K562 (cell line): ENCODE results near the gene ACSL6. TPM values are rescaled to one million over a fixed set of nuclear protein-coding genes. Genes with fewer than 3 reads are reported as not detected.

Source experiments
- ATAC-seq: fragments of 200-7000 bp; cut with Tn5 transposase; 3 replicates; pipeline ENCODE4 v1.9.1; 2020; ENCODE audit warnings: moderate library complexity
- BruUV-seq: library from RNA; stranded (reverse); fragments of 400-500 nt; replicated peaks from 2 replicates; lab custom pipeline; 2021; lab: Mats Ljungman, UMichigan
- CTCF ChIA-PET: fragments of 300-600 bp; formaldehyde crosslinking; extraction: SDS; loops from one replicate; lab custom pipeline; 2021; ENCODE audit warnings: low intra/inter-chr PET ratio; lab: Yijun Ruan, JAX
- POLR2A ChIA-PET: fragments of 300-600, 350-650 bp; sonication (Branson Sonifier 250); formaldehyde crosslinking; extraction: SDS; loops from one replicate; lab custom pipeline; 2021; ENCODE audit warnings: antibody characterized with exemption, inconsistent platforms; lab: Yijun Ruan, JAX
- DNase-seq, 4 experiments: peaks; one replicate each; pipeline versions ENCODE4 v3.0.0 to v3.0.0-alpha.2; 2011 to 2018; ENCODE audit warnings: low spot score in 3 of 4, mixed read lengths in 3 of 4; ENCODE audit errors: extremely low read depth in 1 of 4
- FAIRE-seq: peaks from 2 replicates; lab custom pipeline; 2011; peaks lifted over from hg19 to GRCh38; lab: Jason Lieb, UNC
- H2AFZ ChIP-seq: 2 replicates; pipeline ENCODE4 v1.6.0; 2011; ENCODE audit warnings: low read depth, low read length, control low read depth, inconsistent platforms
- H3K27ac ChIP-seq: fragments of 200-600 bp; 3 replicates; pipeline ENCODE4 v1.8.0; 2011; ENCODE audit warnings: low read depth, mild to moderate bottlenecking, control low read depth, inconsistent platforms, low read length, moderate library complexity, mixed read lengths; ENCODE audit errors: extremely low read depth
- H3K27me3 ChIP-seq, 2 experiments: fragments of 300-600 bp in 1 of 2; 2 replicates in 1 of 2; 3 replicates in 1 of 2; pipeline versions ENCODE4 v1.6.0 to v1.8.0; 2011; ENCODE audit warnings: inconsistent platforms in 2 of 2, low read length in 2 of 2, mild to moderate bottlenecking in 1 of 2, mixed read lengths in 1 of 2, moderate library complexity in 1 of 2; ENCODE audit not compliant: control insufficient read depth in 2 of 2, insufficient read depth in 2 of 2
- H3K36me3 ChIP-seq: fragments of 300-600 bp; 3 replicates; pipeline ENCODE4 v1.8.0; 2011; ENCODE audit warnings: mild to moderate bottlenecking, low read length, inconsistent platforms; ENCODE audit not compliant: control insufficient read depth, insufficient read depth
- H3K4me1 ChIP-seq, 2 experiments: fragments of 200-600 bp in 1 of 2; replicated peaks in 1 of 2; 2 replicates in 1 of 2; 3 replicates in 1 of 2; pipeline versions ENCODE4 v1.5.1 to v1.8.0; 2011; ENCODE audit warnings: inconsistent platforms in 2 of 2, low read length in 2 of 2, mild to moderate bottlenecking in 1 of 2, mixed read lengths in 1 of 2, moderate library complexity in 1 of 2; ENCODE audit not compliant: control insufficient read depth in 2 of 2, insufficient read depth in 2 of 2
- H3K4me2 ChIP-seq: 2 replicates; pipeline ENCODE4 v1.6.1; 2011; ENCODE audit warnings: low read length, control low read depth, inconsistent platforms, mixed read lengths; ENCODE audit not compliant: insufficient read depth
- H3K4me3 ChIP-seq: fragments of 200-600 bp; sonication (generic), shearing (Covaris generic); 2 replicates; pipeline ENCODE4 v1.5.1; 2016; ENCODE audit warnings: control low read depth, inconsistent platforms
- H3K79me2 ChIP-seq: fragments of 200-600 bp; 3 replicates; pipeline ENCODE4 v1.8.0; 2011; ENCODE audit warnings: low read length, inconsistent platforms; ENCODE audit not compliant: control insufficient read depth, insufficient read depth
- H3K9ac ChIP-seq, 2 experiments: 2 replicates each; pipeline versions ENCODE4 v1.6.0 to v1.6.1; 2011; ENCODE audit warnings: low read depth in 2 of 2, low read length in 2 of 2, control low read depth in 1 of 2, inconsistent platforms in 1 of 2, mild to moderate bottlenecking in 1 of 2, mixed read lengths in 1 of 2; ENCODE audit not compliant: insufficient read depth in 1 of 2
- H3K9me1 ChIP-seq: one replicate; pipeline ENCODE4 v1.6.0; 2011; ENCODE audit warnings: inconsistent platforms, mild to moderate bottlenecking, low read length, moderate library complexity; ENCODE audit not compliant: control insufficient read depth, insufficient read depth
- H3K9me3 ChIP-seq: replicated peaks from 2 replicates; pipeline ENCODE4 v1.5.1; 2011; ENCODE audit warnings: low read depth, low read length, inconsistent platforms; ENCODE audit not compliant: control insufficient read depth, insufficient read depth
- H4K20me1 ChIP-seq: replicated peaks from 2 replicates; pipeline ENCODE4 v1.6.1; 2011; ENCODE audit warnings: low read length, inconsistent platforms, mixed read lengths; ENCODE audit not compliant: control insufficient read depth, insufficient read depth
- RAD21 ChIP-seq, 2 experiments: fragments of 250-450 bp in 1 of 2; fragments of 450-650 bp in 1 of 2; sonication (Bioruptor Pico) in 1 of 2; formaldehyde crosslinking in 1 of 2; IDR thresholded peaks in 1 of 2; conservative IDR thresholded peaks in 1 of 2; 2 replicates each; pipeline versions ENCODE4 v1.4.0 to v1.8.0; 2020 to 2022; ENCODE audit warnings: mild to moderate bottlenecking in 2 of 2, moderate library complexity in 1 of 2
- RBM39 ChIP-seq: fragments of 200-400 bp; formaldehyde crosslinking; optimal IDR thresholded peaks from 2 replicates; pipeline ENCODE3; 2018; ENCODE audit warnings: low read depth, low read length
- YY1 ChIP-seq, 3 experiments: IDR thresholded peaks; 2 replicates each; pipeline ENCODE4 v1.6.1; 2011; ENCODE audit warnings: low read length in 2 of 3, mild to moderate bottlenecking in 2 of 3, moderate library complexity in 2 of 3, borderline replicate concordance in 1 of 3, control low read depth in 1 of 3, low read depth in 1 of 3; ENCODE audit not compliant: insufficient read depth in 3 of 3, insufficient replicate concordance in 2 of 3, control insufficient read depth in 1 of 3, insufficient read length in 1 of 3; ENCODE audit errors: extremely low read depth in 1 of 3
- whole genome bisulfite sequencing: fragments of 100-300 bp; shearing (Covaris generic); methylation state at CpG from one replicate; pipeline ENCODE4 v1.1.6; 2016; ENCODE audit warnings: low coverage, mixed read lengths; ENCODE audit not compliant: insufficient coverage; ENCODE audit errors: missing lambda C conversion rate; 5-methylcytosine and 5-hydroxymethylcytosine counted together
- in situ Hi-C: fragments of 300-500 bp; cut with MboI; formaldehyde crosslinking; loops from 4 replicates; pipeline ENCODE4 v1.15.0; 2018; ENCODE audit warnings: inconsistent platforms, mixed read lengths
- intact Hi-C: fragments of 100-400 bp; cut with micrococcal nuclease; formaldehyde crosslinking; loops from 2 replicates; pipeline ENCODE4 v1.14.2; 2022
- polyA plus RNA-seq, 8 experiments: library from polyadenylated mRNA; depleted of rRNA in 4 of 8; stranded (reverse) in 5 of 8; unstranded in 3 of 8; fragments of >200 nt; fragmentation: Nextera tagmentation in 2 of 8; fragmentation: Illumina TruSeq in 1 of 8; extraction: Ambion mirVana in 2 of 8; extraction: Trizol in 1 of 8; gene quantifications; 2 replicates each; pipeline versions ENCODE4 v1.2.1 to v1.2.3, GENCODE V29; 2011 to 2014; ENCODE audit warnings: inconsistent platforms in 1 of 8, missing spikeins in 1 of 8
- total RNA-seq, 7 experiments: library from RNA; depleted of rRNA in 6 of 7; stranded (reverse); fragments of >200 nt in 6 of 7; fragmentation: Illumina TruSeq in 2 of 7; extraction: Trizol in 2 of 7; gene quantifications; 2 replicates each; pipeline versions ENCODE4 v1.2.1 to v1.2.3, GENCODE V29; 2011 to 2021; ENCODE audit warnings: low replicate concordance in 1 of 7
- TF ChIP-seq, protein P1 (sequence below), 3 experiments: IDR thresholded peaks in 2 of 3; conservative IDR thresholded peaks in 1 of 3; 2 replicates each; pipeline ENCODE4 v1.5.1; 2011 to 2012; ENCODE audit warnings: low read length in 3 of 3, mild to moderate bottlenecking in 3 of 3, control low read depth in 2 of 3, improper control_type of control experiment in 1 of 3, inconsistent platforms in 1 of 3, low read depth in 1 of 3, mixed read lengths in 1 of 3, moderate library complexity in 1 of 3; ENCODE audit not compliant: insufficient read depth in 2 of 3

The ACSL6 gene
- total and polyA plus RNA-seq, 9 of the 15 experiments (the other 6 are each of a cell fraction or from before 2014, with no cell fraction given) = 0.50 to 1.5 (median 0.69) TPM

GRCh38 chr5:132003170-132003744 lies 8.2 kb downstream of the ACSL6 start:
- peak; percentile 70 for FAIRE-seq
- no peak overlapping the region for H3K4me2 ChIP-seq
- ATAC-seq = peak; percentile 27; the same call in 2 of the 3 replicates
- no peaks in the 10 kb centered on the region for H3K36me3 ChIP-seq
- intact Hi-C loops (loop anchor here (10.0 kb wide), 1 partner anchor 328 kb away; no protein-coding TSS in a partner anchor), in situ Hi-C loops (loop anchor here (5.0 to 25.0 kb wide), 2 partner anchors 191 to 566 kb away; no protein-coding TSS in a partner anchor)
- no peaks in the 10 kb centered on the region for H3K9me1 ChIP-seq
- WGBS = 59% methylated on average over 12 of the region's 12 CpGs
- ChIA-PET CTCF (no interaction called here), POLR2A (interaction anchor here (0.8 to 1.6 kb wide), 2 partner anchors 9 to 368 kb away, joined by 3 to 5 read pairs; partner anchors contain the start of gene RAPGEF6)
- no peak overlapping the region for H3K27ac ChIP-seq
- no peak overlapping the region for H3K4me3 ChIP-seq
- peaks cover 11 to 15% of the 10 kb centered on the region in 2 experiments; a peak in 4 of 5 replicates for H3K4me1 ChIP-seq
- BruUV-seq = no TSS peak
- H3K27me3 ChIP-seq = no peaks in the 10 kb centered on the region
- TF ChIP-seq, protein P1, sequence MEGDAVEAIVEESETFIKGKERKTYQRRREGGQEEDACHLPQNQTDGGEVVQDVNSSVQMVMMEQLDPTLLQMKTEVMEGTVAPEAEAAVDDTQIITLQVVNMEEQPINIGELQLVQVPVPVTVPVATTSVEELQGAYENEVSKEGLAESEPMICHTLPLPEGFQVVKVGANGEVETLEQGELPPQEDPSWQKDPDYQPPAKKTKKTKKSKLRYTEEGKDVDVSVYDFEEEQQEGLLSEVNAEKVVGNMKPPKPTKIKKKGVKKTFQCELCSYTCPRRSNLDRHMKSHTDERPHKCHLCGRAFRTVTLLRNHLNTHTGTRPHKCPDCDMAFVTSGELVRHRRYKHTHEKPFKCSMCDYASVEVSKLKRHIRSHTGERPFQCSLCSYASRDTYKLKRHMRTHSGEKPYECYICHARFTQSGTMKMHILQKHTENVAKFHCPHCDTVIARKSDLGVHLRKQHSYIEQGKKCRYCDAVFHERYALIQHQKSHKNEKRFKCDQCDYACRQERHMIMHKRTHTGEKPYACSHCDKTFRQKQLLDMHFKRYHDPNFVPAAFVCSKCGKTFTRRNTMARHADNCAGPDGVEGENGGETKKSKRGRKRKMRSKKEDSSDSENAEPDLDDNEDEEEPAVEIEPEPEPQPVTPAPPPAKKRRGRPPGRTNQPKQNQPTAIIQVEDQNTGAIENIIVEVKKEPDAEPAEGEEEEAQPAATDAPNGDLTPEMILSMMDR (IDR thresholded peaks at IDR 0.05 in 2 of 3, conservative IDR thresholded peaks at IDR 0.05 in 1 of 3; ENCODE audit: insufficient read depth in 2 of 3, low read depth in 1 of 3, low read length in 3 of 3) = peak; percentile 19 to 28 (median 25); a peak in 2 of 6 replicates
- no peak for TF ChIP-seq YY1 (IDR thresholded peaks at IDR 0.05; ENCODE audit: borderline replicate concordance in 1 of 3, control insufficient read depth in 1 of 3, extremely low read depth in 1 of 3, insufficient read depth in 3 of 3, insufficient read length in 1 of 3, insufficient replicate concordance in 2 of 3, low read depth in 1 of 3, low read length in 2 of 3)
- no peak for TF ChIP-seq RBM39
- peak in 1 of 2 experiments; percentile 32; a peak in 1 of 4 replicates for TF ChIP-seq RAD21 (CRISPR knock-in tag; conservative IDR thresholded peaks at IDR 0.05 in 1 of 2, IDR thresholded peaks at IDR 0.05 in 1 of 2)
- H4K20me1 ChIP-seq = peaks cover 4% of the 10 kb centered on the region; the same call in 1 of the 2 replicates
- H3K79me2 ChIP-seq = no peaks in the 10 kb centered on the region
- H2AFZ ChIP-seq = no peak overlapping the region
- DNase-seq = peak in 2 of 4 experiments; percentile 38 to 45
- H3K9me3 ChIP-seq = no peaks in the 10 kb centered on the region
- H3K9ac ChIP-seq = no peak overlapping the region
